Uterus (tissue), 4 donors: ENCODE measurements around the gene ASTN2. TPM values are rescaled to one million over a fixed set of nuclear protein-coding genes. Genes with fewer than 3 reads are reported as not detected.

ENCODE experiments used
- DNase-seq, 2 donors: peaks; one replicate each; pipeline ENCODE4 v3.0.0-alpha.2; 2019 to 2020
- H3K27ac ChIP-seq, 2 donors: fragments of 200-600 bp; sonication (generic); 1 replicate in 1 of 2; 2 replicates in 1 of 2; pipeline ENCODE4 v1.5.1; 2016 to 2018
- H3K27me3 ChIP-seq, 2 donors: fragments of 200-600 bp; sonication (generic); one replicate each; pipeline ENCODE4 v1.5.1; 2018 to 2019; ENCODE audit warnings: control low read depth in 1 of 2
- H3K36me3 ChIP-seq, 2 donors: fragments of 200-600 bp; sonication (generic); one replicate each; pipeline ENCODE4 v1.5.1; 2019; ENCODE audit warnings: control low read depth in 1 of 2
- H3K4me1 ChIP-seq, 2 donors: fragments of 200-600 bp; sonication (generic); one replicate each; pipeline ENCODE4 v1.5.1; 2018 to 2019; ENCODE audit warnings: control low read depth in 1 of 2
- H3K4me3 ChIP-seq, 2 donors: fragments of 200-600 bp; sonication (generic); 1 replicate in 1 of 2; 2 replicates in 1 of 2; pipeline ENCODE4 v1.5.1; 2018 to 2019; ENCODE audit warnings: mild to moderate bottlenecking in 1 of 2
- H3K9me3 ChIP-seq, 2 donors: fragments of 200-600 bp; sonication (generic); one replicate each; pipeline ENCODE4 v1.5.1; 2019; ENCODE audit warnings: control low read depth in 1 of 2
- CTCF ChIP-seq, 4 experiments: fragments of 200-600 bp in 2 of 4; fragments of 450-650 bp in 2 of 4; sonication (generic) in 2 of 4; IDR thresholded peaks; one replicate each; pipeline ENCODE4 v1.5.1; 2016 to 2019; ENCODE audit warnings: antibody characterized with exemption in 4 of 4, mild to moderate bottlenecking in 2 of 4, moderate library complexity in 1 of 4
- POLR2A ChIP-seq, 2 donors: fragments of 450-650 bp; IDR thresholded peaks; one replicate each; pipeline ENCODE4 v1.6.1; 2016; ENCODE audit warnings: antibody characterized with exemption in 2 of 2, mild to moderate bottlenecking in 1 of 2, moderate library complexity in 1 of 2
- intact Hi-C: fragments of 100-400 bp; cut with DNase I; formaldehyde crosslinking; loops from one replicate; pipeline ENCODE4 v1.15.1; 2023; ENCODE audit warnings: low total_unique reads
- total RNA-seq, 4 donors: library from RNA; depleted of rRNA in 3 of 4; stranded (reverse); fragments of >200 nt in 3 of 4; gene quantifications; one replicate each; pipeline versions ENCODE4 v1.1.0 to v1.2.4, GENCODE V29; 2014 to 2023
- donor health status: DM: yes; HTN: yes; CAD: no.

The ASTN2 gene
- total RNA-seq, 4 donors from 2014 or later: 1.8 to 8.6 (median 6.7) TPM

GRCh38 chr9:116405321-116405720, 1009.5 kb downstream of the ASTN2 start:
- TF ChIP-seq CTCF (IDR thresholded peaks at IDR 0.05) (no peak), POLR2A (IDR thresholded peaks at IDR 0.05) (no peak)
- no peak for DNase-seq
- Histone ChIP-seq H3K4me3 (no peak overlapping the region), H3K4me1 (no peaks in the 10 kb centered on the region), H3K36me3 (no peaks in the 10 kb centered on the region), H3K27me3 (no peaks in the 10 kb centered on the region), H3K9me3 (no peaks in the 10 kb centered on the region), H3K27ac (no peak overlapping the region)
- intact Hi-C loops: no loop called here

DNA sequence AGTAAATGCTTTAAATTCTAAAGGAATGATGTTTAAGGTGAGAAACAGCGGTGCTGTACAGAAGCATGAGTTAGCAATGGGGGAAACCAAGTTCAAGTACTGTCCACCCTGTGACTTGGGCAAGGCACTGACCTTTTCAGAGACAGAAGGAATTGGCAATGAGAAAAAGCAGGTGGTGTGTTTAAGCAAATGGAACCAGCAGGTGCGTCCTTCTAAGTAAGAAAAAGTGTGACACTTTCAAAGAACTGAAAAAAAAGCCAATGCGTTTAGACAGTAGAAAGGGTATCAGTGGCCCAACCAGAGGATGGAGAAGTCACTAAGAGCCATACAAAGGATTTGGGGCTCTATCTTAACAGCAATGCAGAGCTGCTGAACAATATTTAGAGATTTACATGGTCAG, 1010.6 kb downstream of the ASTN2 start:
- DNase-seq: no peak
- no peak overlapping the region for H3K27ac ChIP-seq

DNA sequence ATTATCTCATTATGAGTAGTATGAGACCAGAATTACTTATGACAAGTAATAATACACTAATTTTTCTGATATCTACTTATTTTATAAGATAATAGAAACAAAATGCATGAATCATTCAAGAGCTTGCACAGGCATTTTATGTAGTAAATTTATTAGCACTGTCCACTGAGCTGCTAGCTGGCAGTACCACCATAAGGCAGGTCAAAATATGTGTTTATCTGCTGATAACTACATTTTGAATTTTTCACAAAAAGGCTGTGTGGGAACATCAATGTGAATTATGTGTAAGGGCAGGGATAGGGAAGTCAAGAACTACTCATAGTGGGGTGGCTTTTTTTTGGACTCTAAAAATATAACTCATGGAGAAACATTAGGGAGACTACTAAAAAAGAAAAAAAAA, 1011.7 kb downstream of the ASTN2 start:
- intact Hi-C loops: no loop called here
- no peaks in the 10 kb centered on the region for H3K4me1 ChIP-seq
- no peaks in the 10 kb centered on the region for H3K27me3 ChIP-seq
- H3K4me3 ChIP-seq: no peak overlapping the region
- no peaks in the 10 kb centered on the region for H3K9me3 ChIP-seq
- H3K27ac ChIP-seq: no peak overlapping the region
- no peak for TF ChIP-seq POLR2A (IDR thresholded peaks at IDR 0.05)
- H3K36me3 ChIP-seq: no peaks in the 10 kb centered on the region
- no peak for DNase-seq

More for the DNA sequence above, 1010.6 kb downstream of the ASTN2 start:
- Histone ChIP-seq H3K9me3 (no peaks in the 10 kb centered on the region), H3K36me3 (no peaks in the 10 kb centered on the region), H3K27me3 (no peaks in the 10 kb centered on the region), H3K4me3 (no peak overlapping the region), H3K4me1 (no peaks in the 10 kb centered on the region)
- intact Hi-C loops: no loop called here
- no peak for TF ChIP-seq POLR2A (IDR thresholded peaks at IDR 0.05)

GRCh38 chr9:116395699-116396037, 1019.2 kb downstream of the ASTN2 start:
- Histone ChIP-seq H3K9me3 (no peaks in the 10 kb centered on the region), H3K27ac (no peak overlapping the region), H3K36me3 (no peaks in the 10 kb centered on the region), H3K4me1 (no peaks in the 10 kb centered on the region), H3K4me3 (no peak overlapping the region), H3K27me3 (no peaks in the 10 kb centered on the region)
- intact Hi-C loops: no loop called here
- DNase-seq: no peak
- TF ChIP-seq POLR2A (IDR thresholded peaks at IDR 0.05) (no peak), CTCF (IDR thresholded peaks at IDR 0.05) (no peak)

GRCh38 chr9:116394894-116395698, 1019.8 kb downstream of the ASTN2 start:
- H3K4me1 ChIP-seq: no peaks in the 10 kb centered on the region
- intact Hi-C loops: no loop called here
- H3K4me3 ChIP-seq: no peak overlapping the region
- no peak for TF ChIP-seq POLR2A (IDR thresholded peaks at IDR 0.05)
- TF ChIP-seq CTCF (IDR thresholded peaks at IDR 0.05): no peak
- no peak overlapping the region for H3K27ac ChIP-seq
- no peaks in the 10 kb centered on the region for H3K36me3 ChIP-seq
- H3K9me3 ChIP-seq: no peaks in the 10 kb centered on the region
- no peaks in the 10 kb centered on the region for H3K27me3 ChIP-seq
- DNase-seq: no peak

GRCh38 chr9:116394070-116394469, 1020.8 kb downstream of the ASTN2 start:
- Histone ChIP-seq H3K27me3 (no peaks in the 10 kb centered on the region), H3K27ac (no peak overlapping the region), H3K36me3 (no peaks in the 10 kb centered on the region), H3K4me3 (no peak overlapping the region), H3K9me3 (no peaks in the 10 kb centered on the region), H3K4me1 (no peaks in the 10 kb centered on the region)
- intact Hi-C loops: no loop called here
- no peak for DNase-seq
- TF ChIP-seq POLR2A (IDR thresholded peaks at IDR 0.05): no peak
- TF ChIP-seq CTCF (IDR thresholded peaks at IDR 0.05): no peak
